ENCODE results near the gene FANCE.

DNA sequence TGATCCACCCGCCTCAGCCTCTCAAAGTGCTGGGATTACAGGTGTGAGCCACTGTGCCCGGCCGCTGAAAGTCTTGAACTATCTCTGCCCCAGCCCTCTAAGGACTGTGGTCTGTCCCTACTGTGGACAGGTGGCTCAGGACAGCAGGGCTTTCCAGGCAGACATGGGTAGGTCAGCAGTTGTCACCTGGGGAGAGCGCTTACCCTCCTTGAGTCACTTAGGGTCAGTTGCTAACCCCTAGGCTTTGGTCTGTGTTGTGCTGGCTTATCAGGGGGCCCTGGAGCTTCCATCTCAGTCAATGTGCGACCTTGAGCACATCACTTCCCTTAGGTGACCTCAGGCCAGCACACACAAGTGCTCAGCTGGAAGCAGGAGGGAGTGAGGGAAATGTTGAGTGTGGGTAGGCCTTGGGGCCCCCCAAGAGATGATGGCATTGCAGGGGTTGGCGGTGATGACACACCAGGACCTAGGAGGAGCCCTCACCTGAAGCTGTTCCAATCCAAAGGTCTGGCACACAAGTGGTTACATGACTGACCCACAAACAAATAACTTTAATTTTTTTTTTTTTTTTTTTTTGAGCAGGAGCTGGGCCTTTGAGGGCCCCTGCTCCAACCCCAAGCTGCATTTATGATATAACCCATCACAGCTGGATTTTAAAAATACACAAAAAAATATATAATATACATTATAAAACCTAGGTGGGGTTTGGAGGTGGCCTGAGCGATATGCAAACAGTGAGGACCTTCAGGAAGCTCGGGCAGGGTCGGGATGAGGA lies 21.1 kb downstream of the FANCE start:
- TF ChIP-seq, protein P1, sequence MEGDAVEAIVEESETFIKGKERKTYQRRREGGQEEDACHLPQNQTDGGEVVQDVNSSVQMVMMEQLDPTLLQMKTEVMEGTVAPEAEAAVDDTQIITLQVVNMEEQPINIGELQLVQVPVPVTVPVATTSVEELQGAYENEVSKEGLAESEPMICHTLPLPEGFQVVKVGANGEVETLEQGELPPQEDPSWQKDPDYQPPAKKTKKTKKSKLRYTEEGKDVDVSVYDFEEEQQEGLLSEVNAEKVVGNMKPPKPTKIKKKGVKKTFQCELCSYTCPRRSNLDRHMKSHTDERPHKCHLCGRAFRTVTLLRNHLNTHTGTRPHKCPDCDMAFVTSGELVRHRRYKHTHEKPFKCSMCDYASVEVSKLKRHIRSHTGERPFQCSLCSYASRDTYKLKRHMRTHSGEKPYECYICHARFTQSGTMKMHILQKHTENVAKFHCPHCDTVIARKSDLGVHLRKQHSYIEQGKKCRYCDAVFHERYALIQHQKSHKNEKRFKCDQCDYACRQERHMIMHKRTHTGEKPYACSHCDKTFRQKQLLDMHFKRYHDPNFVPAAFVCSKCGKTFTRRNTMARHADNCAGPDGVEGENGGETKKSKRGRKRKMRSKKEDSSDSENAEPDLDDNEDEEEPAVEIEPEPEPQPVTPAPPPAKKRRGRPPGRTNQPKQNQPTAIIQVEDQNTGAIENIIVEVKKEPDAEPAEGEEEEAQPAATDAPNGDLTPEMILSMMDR (conservative IDR thresholded peaks at IDR 0.05; ENCODE audit: low read depth, low read length), result no peak
- no peak for TF ChIP-seq EZH2 (IDR thresholded peaks at IDR 0.05; ENCODE audit: borderline replicate concordance, low read depth, low read length, poor library complexity, severe bottlenecking)

Data from A673 (cell line).